Mammary epithelial cell (primary cell): ENCODE results near the gene PRUNE1.

ENCODE experiments used
- EZH2 ChIP-seq: IDR thresholded peaks from 2 replicates; pipeline ENCODE4 v1.6.1; 2012; ENCODE audit warnings: low read length, inconsistent platforms, borderline replicate concordance
- TF ChIP-seq, protein P1 (sequence below), 2 donors: IDR thresholded peaks in 1 of 2; conservative IDR thresholded peaks in 1 of 2; 2 replicates each; pipeline ENCODE4 v1.5.1; 2011 to 2012; ENCODE audit warnings: inconsistent platforms in 2 of 2, low read length in 2 of 2, mild to moderate bottlenecking in 2 of 2, control low read depth in 1 of 2, low read depth in 1 of 2; ENCODE audit not compliant: insufficient read depth in 1 of 2; ENCODE audit errors: extremely low read depth in 1 of 2

DNA sequence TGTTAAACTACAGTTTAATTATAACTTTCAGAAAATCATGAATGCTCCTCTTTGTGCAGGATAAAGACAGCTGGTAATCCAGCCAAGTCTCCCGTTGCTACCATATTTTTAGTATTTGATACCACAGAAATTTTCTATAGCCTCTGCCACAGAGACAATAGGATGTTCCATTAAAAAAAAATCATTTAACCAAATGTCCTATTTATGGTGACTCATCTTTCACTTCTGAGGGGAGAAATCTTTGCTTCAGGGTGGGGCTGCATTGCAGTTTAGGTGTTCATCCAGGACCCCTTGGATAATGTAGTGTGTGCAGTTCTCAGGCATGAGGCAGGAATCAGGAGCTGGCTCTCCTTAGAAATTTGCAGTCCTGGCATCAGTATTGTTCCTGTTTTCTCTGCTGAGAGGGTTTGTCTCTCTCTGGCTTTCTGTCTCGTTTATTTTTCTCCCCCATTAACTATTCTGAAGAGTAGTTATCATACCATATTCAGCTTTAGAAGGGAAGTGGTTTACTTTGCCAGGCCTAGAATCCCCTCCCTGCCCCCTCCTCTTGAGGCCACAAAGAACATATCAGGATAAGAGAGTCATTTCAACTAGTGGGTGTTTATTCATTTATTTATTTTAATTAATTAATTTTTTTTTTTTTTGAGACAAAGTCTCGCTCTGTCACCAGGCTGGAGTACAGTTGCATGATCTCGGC, 3.1 kb downstream of the PRUNE1 start:
- TF ChIP-seq, protein P1, sequence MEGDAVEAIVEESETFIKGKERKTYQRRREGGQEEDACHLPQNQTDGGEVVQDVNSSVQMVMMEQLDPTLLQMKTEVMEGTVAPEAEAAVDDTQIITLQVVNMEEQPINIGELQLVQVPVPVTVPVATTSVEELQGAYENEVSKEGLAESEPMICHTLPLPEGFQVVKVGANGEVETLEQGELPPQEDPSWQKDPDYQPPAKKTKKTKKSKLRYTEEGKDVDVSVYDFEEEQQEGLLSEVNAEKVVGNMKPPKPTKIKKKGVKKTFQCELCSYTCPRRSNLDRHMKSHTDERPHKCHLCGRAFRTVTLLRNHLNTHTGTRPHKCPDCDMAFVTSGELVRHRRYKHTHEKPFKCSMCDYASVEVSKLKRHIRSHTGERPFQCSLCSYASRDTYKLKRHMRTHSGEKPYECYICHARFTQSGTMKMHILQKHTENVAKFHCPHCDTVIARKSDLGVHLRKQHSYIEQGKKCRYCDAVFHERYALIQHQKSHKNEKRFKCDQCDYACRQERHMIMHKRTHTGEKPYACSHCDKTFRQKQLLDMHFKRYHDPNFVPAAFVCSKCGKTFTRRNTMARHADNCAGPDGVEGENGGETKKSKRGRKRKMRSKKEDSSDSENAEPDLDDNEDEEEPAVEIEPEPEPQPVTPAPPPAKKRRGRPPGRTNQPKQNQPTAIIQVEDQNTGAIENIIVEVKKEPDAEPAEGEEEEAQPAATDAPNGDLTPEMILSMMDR (conservative IDR thresholded peaks at IDR 0.05 in 1 of 2, IDR thresholded peaks at IDR 0.05 in 1 of 2; ENCODE audit: extremely low read depth in 1 of 2, insufficient read depth in 1 of 2, low read depth in 1 of 2, low read length in 2 of 2): no peak
- TF ChIP-seq EZH2: no peak
